Measurements from ENCODE around the gene PARD3B.

GRCh38 chr2:204846471-204846870 lies 301.2 kb downstream of the PARD3B start:
- TF ChIP-seq, protein P1, sequence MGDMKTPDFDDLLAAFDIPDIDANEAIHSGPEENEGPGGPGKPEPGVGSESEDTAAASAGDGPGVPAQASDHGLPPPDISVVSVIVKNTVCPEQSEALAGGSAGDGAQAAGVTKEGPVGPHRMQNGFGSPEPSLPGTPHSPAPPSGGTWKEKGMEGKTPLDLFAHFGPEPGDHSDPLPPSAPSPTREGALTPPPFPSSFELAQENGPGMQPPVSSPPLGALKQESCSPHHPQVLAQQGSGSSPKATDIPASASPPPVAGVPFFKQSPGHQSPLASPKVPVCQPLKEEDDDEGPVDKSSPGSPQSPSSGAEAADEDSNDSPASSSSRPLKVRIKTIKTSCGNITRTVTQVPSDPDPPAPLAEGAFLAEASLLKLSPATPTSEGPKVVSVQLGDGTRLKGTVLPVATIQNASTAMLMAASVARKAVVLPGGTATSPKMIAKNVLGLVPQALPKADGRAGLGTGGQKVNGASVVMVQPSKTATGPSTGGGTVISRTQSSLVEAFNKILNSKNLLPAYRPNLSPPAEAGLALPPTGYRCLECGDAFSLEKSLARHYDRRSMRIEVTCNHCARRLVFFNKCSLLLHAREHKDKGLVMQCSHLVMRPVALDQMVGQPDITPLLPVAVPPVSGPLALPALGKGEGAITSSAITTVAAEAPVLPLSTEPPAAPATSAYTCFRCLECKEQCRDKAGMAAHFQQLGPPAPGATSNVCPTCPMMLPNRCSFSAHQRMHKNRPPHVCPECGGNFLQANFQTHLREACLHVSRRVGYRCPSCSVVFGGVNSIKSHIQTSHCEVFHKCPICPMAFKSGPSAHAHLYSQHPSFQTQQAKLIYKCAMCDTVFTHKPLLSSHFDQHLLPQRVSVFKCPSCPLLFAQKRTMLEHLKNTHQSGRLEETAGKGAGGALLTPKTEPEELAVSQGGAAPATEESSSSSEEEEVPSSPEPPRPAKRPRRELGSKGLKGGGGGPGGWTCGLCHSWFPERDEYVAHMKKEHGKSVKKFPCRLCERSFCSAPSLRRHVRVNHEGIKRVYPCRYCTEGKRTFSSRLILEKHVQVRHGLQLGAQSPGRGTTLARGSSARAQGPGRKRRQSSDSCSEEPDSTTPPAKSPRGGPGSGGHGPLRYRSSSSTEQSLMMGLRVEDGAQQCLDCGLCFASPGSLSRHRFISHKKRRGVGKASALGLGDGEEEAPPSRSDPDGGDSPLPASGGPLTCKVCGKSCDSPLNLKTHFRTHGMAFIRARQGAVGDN (IDR thresholded peaks at IDR 0.05) = no peak
- TF ChIP-seq, protein P2, sequence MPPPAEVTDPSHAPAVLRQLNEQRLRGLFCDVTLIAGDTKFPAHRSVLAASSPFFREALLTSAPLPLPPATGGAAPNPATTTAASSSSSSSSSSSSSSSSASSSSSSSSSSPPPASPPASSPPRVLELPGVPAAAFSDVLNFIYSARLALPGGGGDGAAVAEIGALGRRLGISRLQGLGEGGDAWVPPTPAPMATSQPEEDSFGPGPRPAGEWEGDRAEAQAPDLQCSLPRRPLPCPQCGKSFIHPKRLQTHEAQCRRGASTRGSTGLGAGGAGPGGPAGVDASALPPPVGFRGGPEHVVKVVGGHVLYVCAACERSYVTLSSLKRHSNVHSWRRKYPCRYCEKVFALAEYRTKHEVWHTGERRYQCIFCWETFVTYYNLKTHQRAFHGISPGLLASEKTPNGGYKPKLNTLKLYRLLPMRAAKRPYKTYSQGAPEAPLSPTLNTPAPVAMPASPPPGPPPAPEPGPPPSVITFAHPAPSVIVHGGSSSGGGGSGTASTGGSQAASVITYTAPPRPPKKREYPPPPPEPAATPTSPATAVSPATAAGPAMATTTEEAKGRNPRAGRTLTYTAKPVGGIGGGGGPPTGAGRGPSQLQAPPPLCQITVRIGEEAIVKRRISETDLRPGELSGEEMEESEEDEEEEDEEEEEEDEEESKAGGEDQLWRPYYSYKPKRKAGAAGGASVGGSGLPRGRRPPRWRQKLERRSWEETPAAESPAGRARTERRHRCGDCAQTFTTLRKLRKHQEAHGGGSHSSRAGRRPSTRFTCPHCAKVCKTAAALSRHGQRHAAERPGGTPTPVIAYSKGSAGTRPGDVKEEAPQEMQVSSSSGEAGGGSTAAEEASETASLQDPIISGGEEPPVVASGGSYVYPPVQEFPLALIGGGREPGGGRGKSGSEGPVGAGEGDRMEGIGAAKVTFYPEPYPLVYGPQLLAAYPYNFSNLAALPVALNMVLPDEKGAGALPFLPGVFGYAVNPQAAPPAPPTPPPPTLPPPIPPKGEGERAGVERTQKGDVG (CRISPR knock-in tag; IDR thresholded peaks at IDR 0.05) = no peak
- TF ChIP-seq RB1 (IDR thresholded peaks at IDR 0.05; ENCODE audit: borderline replicate concordance) = no peak
- no peak for TF ChIP-seq CTCF (IDR thresholded peaks at IDR 0.05 in 2 of 3, conservative IDR thresholded peaks at IDR 0.05 in 1 of 3; ENCODE audit: control insufficient read depth in 2 of 3, extremely low read depth in 1 of 3, insufficient read depth in 1 of 3, low read depth in 3 of 3, low read length in 3 of 3)
- no peak for TF ChIP-seq EZH2 (IDR thresholded peaks at IDR 0.05; ENCODE audit: borderline replicate concordance, control insufficient read depth, low read depth, low read length)
- no peak for TF ChIP-seq EP300 (IDR thresholded peaks at IDR 0.05; ENCODE audit: borderline replicate concordance in 1 of 2, control insufficient read depth in 1 of 2, low read depth in 2 of 2, low read length in 2 of 2)
- no peak for TF ChIP-seq YY1 (IDR thresholded peaks at IDR 0.05; ENCODE audit: low read depth, low read length)
